GM19043 (cell line): Measurements from ENCODE around the gene NHERF2.

Source experiments
- ATAC-seq: cut with Tn5 transposase; IDR thresholded peaks from one replicate; pipeline ENCODE4 v1.9.1; 2021; ENCODE audit warnings: low read depth; ENCODE audit not compliant: unreplicated experiment

Gene NHERF2

GRCh38 chr16:2026461-2027023 lies at the start of gene NHERF2:
Gene NHERF2, plus strand, starts transcription at chr16:2026902. Its CDS starts 104 bp downstream, at chr16:2027006.
- no peak for ATAC-seq

GRCh38 chr16:1976951-1977874 lies 49.5 kb upstream of the NHERF2 start:
- ATAC-seq = no peak

DNA sequence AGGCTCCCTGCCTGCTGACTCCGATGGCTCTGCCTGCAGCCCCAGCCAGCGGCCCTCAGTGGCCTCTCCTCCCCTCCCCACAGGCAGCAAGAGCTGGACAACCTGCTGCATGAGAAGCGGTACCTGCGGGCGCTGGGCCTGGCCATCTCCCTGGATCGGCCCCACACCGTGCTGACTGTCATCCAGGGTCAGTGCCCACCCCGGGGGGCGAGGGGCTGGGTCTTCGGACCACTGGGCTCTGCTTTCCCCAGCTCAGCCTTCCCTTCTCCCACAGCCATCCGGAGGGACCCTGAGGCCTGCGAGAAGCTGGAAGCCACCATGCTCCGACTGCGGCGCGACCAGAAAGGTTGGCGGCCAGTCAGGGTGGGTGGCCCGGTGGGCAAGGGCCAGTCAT lies 48.8 kb upstream of the NHERF2 start:
- ATAC-seq = no peak

DNA sequence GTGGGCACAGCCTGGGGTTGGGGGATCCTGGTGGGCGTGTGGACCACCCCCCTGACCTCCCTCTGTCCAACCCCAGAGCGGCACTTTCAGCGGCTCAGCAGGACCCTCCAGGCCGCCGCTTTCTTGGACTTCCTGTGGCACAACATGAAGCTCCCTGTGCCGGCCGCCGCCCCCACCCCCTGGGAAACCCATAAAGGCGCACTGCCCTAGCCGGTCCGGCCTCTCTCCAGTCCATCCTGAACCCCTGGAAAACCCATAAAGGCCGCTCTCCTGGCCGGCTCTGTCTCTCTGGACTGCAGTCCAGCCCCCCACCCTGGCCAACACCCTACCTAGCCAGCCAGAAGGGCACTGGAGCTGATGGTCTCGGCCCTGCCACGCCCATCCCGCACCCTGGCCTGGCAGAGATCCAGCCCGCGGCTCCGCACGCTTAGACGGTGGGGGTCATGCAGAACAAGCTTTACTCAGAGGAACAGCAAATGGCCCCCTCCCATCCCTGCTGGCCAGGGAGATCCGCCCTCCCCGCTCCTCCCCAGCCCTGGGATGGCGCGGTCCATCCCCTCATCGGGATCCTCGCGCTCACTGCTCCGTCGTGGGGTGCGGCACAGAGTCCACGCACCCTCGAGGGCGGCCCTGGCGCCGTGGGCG lies 48.1 kb upstream of the NHERF2 start:
- ATAC-seq = no peak

- no peak for ATAC-seq
These were observed 47.3 kb upstream of the NHERF2 start for GRCh38 chr16:1979271-1980029.

GRCh38 chr16:1980030-1980769 lies 46.5 kb upstream of the NHERF2 start:
- ATAC-seq = no peak

GRCh38 chr16:1980770-1981087 lies 46.0 kb upstream of the NHERF2 start:
- no peak for ATAC-seq

- ATAC-seq = no peak
These were observed 45.3 kb upstream of the NHERF2 start, which contains the start of gene NOXO1 for GRCh38 chr16:1981398-1981836. Gene NOXO1, minus strand, starts transcription at chr16:1981469. Its CDS starts 290 bp downstream, at chr16:1981179.

GRCh38 chr16:1982013-1982433 lies 44.7 kb upstream of the NHERF2 start:
- ATAC-seq = no peak

DNA sequence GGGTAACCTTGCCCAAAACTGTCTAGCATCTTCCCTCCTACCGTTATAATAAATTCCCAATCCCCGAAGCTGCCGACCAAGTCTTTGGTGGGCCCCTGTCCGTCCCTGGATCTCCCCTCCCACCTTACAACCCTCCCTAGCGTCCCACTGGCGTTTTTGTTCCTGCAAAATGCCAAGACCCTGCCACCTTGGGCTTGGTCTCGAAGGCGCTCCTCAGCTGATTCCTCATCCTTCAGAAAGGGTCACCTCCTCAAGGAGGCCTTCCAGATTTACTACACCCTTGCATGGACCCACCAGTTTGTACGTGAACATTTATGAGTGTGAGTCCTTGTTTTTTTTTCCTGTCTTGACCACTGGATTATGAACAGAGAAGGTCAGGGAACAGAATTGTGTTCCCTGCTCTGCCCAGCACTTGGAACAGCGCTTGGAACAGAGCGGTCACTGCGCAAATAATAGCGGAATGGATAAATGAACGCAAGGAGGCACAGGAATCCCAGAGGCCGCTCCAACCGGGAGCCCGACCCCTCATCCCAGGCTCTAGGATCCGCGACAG lies 43.6 kb upstream of the NHERF2 start:
- ATAC-seq = no peak

DNA sequence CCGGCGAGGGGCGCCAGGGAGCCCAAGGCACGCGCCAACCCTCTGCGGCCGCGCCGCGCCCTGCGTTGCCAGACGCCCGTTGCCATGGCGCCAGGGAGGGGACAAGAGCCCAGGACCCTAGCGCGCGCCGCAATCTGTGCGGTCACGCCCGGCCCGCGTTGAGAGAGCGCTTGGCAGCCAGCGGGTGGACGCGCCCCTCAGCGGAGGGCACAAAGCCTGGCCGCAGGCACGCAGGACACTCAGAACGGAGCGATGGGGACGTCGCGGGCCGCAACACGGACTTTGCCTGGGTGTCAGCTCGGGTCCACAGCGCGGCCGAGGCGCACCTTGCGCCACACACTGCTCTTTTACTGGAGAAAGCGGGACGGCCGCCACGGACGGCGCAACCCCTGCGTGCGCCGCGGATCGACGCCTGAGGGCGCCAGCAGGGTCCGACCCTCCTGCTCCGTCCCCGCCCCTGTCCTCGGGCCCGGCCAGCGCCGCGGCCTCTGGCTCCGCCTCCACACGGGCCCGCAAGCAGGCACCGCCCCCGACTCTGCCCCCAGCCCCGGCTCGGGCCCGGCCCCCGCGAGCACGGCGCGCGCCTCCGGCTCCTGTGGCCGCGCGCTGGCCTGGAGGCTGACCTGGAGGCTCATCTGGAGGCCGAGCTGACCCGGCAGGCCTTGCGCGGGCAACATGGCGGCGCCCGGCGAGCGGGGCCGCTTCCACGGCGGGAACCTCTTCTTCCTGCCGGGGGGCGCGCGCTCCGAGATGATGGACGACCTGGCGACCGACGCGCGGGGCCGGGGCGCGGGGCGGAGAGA lies 43.0 kb upstream of the NHERF2 start, which contains the start of gene GFER:
Gene GFER, plus strand, starts transcription at position 650 of the 803 bp plus-strand sequence. Its CDS starts 26 bp downstream, at position 676.
- ATAC-seq = peak; percentile 67

DNA sequence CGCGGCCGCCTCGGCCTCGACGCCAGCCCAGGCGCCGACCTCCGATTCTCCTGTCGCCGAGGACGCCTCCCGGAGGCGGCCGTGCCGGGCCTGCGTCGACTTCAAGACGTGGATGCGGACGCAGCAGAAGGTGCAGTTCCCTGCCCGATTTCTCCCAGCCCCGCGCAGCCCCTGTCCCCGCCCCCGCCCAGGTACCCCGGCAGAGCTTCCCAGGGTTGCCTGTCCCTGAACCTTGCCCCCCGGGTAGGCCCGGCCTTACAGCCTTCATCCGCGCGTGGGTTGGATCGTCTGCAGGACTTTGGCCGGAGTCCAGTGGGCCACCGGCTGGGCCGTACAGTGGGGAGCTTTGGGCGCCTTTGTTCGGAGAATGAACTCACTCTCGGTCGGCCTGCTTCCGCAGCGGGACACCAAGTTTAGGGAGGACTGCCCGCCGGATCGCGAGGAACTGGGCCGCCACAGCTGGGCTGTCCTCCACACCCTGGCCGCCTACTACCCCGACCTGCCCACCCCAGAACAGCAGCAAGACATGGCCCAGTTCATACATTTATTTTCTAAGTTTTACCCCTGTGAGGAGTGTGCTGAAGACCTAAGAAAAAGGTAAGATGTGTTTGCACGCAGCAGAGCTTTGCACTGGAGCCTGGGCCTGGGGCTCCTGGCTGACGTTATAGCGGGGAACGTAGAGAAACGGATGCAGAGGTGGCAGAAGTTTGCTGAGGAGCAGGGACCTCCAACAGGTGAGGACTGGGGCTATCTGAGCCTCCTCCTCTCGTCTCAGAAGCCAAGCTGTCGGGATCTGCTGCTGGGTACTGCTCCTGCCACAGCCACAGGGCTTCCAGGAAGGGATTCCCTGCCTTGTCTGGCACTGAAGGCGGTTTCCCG lies 42.1 kb upstream of the NHERF2 start:
- no peak for ATAC-seq

GRCh38 chr16:1985466-1986150 lies 41.1 kb upstream of the NHERF2 start:
- ATAC-seq = no peak

- no peak for ATAC-seq
These were observed 39.5 kb upstream of the NHERF2 start for GRCh38 chr16:1987198-1987597.

DNA sequence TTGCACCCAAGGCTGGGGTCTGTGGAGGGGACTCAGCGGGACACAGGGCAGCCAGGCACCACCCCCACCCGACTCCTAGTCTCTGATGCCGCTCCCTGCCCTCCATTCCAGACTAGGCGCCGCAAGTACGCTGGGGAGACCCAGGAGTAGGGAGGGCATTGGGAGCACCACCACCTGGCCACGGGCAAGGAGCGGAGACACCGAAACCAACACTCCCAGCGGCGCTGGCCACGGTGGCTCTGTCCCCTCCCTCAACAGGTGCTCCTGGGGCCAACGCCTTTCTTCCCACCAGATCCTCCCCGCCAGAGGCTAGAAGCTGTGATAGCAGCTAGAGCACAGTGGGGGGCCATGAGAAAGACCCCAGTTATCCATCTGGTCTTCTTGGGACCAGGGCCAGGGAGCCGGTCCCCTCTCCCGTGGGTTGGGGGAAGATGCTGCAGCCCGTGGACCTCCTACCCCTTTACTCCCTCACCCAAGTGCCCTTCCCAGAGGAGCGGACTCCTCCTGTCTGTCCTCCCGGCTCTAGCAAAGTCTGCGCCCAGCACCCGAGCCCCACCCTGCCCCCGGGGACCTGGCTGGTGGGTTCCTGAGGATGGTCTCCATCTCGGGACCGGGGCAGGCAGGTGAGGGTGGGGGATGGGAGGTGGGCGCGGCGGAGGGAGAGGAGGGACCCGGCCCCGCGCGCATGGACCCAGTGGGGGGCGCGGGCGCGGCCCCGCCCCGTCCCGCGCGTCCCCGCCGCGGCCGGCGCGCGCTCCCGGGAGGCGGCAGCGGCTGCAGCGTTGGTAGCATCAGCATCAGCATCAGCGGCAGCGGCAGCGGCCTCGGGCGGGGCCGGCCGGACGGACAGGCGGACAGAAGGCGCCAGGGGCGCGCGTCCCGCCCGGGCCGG lies 37.2 kb upstream of the NHERF2 start, which contains the start of gene SYNGR3:
Gene SYNGR3, plus strand, starts transcription at position 762 of the 892 bp plus-strand sequence. CDS start 133 bp downstream, outside the sequence.
- no peak for ATAC-seq

DNA sequence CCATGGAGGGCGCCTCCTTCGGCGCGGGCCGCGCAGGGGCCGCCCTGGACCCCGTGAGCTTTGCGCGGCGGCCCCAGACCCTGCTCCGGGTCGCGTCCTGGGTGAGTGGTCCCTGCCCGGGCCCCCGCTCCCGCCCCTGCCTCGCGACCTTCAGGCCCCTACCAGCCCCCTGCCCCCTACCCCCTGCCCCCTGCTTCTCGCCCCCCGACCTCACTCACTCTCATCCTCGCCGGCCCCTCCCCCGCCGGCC lies 36.7 kb upstream of the NHERF2 start:
- no peak for ATAC-seq
